Vagina (tissue), 2 donors: ENCODE results near the gene MIEN1.

Experiments used
- CTCF ChIP-seq, 3 experiments: fragments of 450-650 bp in 2 of 3; fragments of 200-600 bp in 1 of 3; sonication (generic) in 1 of 3; IDR thresholded peaks; one replicate each; pipeline ENCODE4 v1.5.1; 2017 to 2019; ENCODE audit warnings: antibody characterized with exemption in 3 of 3, mild to moderate bottlenecking in 2 of 3, moderate library complexity in 2 of 3
- POLR2AphosphoS5 ChIP-seq, 2 donors: sonication (generic); formaldehyde crosslinking; IDR thresholded peaks; one replicate each; pipeline ENCODE4 v1.9.0; 2017; ENCODE audit warnings: antibody characterized with exemption in 2 of 2, mild to moderate bottlenecking in 2 of 2, low read depth in 1 of 2; ENCODE audit not compliant: insufficient read depth in 1 of 2

- no peak for TF ChIP-seq POLR2AphosphoS5 (IDR thresholded peaks at IDR 0.05; ENCODE audit: insufficient read depth in 1 of 2, low read depth in 1 of 2)
- no peak for TF ChIP-seq CTCF (IDR thresholded peaks at IDR 0.05)
These were observed 21.3 kb upstream of the MIEN1 start for GRCh38 chr17:39751637-39752036.
